Measurements from ENCODE around the gene RNF133. TPM values are rescaled to one million over a fixed set of nuclear protein-coding genes. Genes with fewer than 3 reads are reported as not detected.

Gene RNF133
- total RNA-seq, 2 donors from 2014 or later: 1.0 to 3.2 TPM

GRCh38 chr7:122674502-122674901, 24.4 kb downstream of the RNF133 start:
- no peaks in the 10 kb centered on the region for H3K4me1 ChIP-seq (replicated peaks)
- H3K27ac ChIP-seq: peak overlapping the region; percentile 55
- DNase-seq (ENCODE audit: low spot score): peak; percentile 63
- 5% methylated on average over 4 of the region's 4 CpGs for WGBS
- H3K4me3 ChIP-seq: peak overlapping the region in 1 of 2 donors; percentile 14
- TF ChIP-seq POLR2AphosphoS5 (IDR thresholded peaks at IDR 0.05): peak; percentile 40
- TF ChIP-seq POLR2A (IDR thresholded peaks at IDR 0.05): no peak
- H3K36me3 ChIP-seq: no peaks in the 10 kb centered on the region
- no peaks in the 10 kb centered on the region for H3K9me3 ChIP-seq
- intact Hi-C loops (cut with DNase I): no loop called here
- no peaks in the 10 kb centered on the region for H3K27me3 ChIP-seq (replicated peaks; ENCODE audit: insufficient read depth)

- Histone ChIP-seq H3K4me1 (replicated peaks) (no peaks in the 10 kb centered on the region), H3K9me3 (no peaks in the 10 kb centered on the region), H3K4me3 (no peak overlapping the region), H3K36me3 (no peaks in the 10 kb centered on the region), H3K27ac (peak overlapping the region; percentile 55), H3K27me3 (replicated peaks; ENCODE audit: insufficient read depth) (no peaks in the 10 kb centered on the region)
- DNase-seq (ENCODE audit: low spot score): no peak
- no peak for TF ChIP-seq POLR2AphosphoS5 (IDR thresholded peaks at IDR 0.05)
- no peak for TF ChIP-seq CTCF (IDR thresholded peaks at IDR 0.05)
- no peak for TF ChIP-seq POLR2A (IDR thresholded peaks at IDR 0.05)
- intact Hi-C loops (cut with DNase I): no loop called here
- 80% methylated on average over 21 of the region's 21 CpGs for WGBS
Measured at GRCh38 chr7:122673951-122674350, 25.0 kb downstream of the RNF133 start.

GRCh38 chr7:122672536-122672935, 26.4 kb downstream of the RNF133 start:
- intact Hi-C loops (cut with DNase I): no loop called here
- Histone ChIP-seq H3K27me3 (replicated peaks; ENCODE audit: insufficient read depth) (no peaks in the 10 kb centered on the region), H3K4me1 (replicated peaks) (no peaks in the 10 kb centered on the region), H3K9me3 (no peaks in the 10 kb centered on the region), H3K4me3 (no peak overlapping the region), H3K27ac (no peak overlapping the region), H3K36me3 (no peaks in the 10 kb centered on the region)
- TF ChIP-seq POLR2A (IDR thresholded peaks at IDR 0.05): no peak
- no peak for TF ChIP-seq CTCF (IDR thresholded peaks at IDR 0.05)
- no peak for TF ChIP-seq POLR2AphosphoS5 (IDR thresholded peaks at IDR 0.05)
- WGBS: 97% methylated on average over 8 of the region's 8 CpGs
- no peak for DNase-seq (ENCODE audit: low spot score)

GRCh38 chr7:122663733-122664132, 35.2 kb downstream of the RNF133 start:
- no peaks in the 10 kb centered on the region for H3K27me3 ChIP-seq (replicated peaks; ENCODE audit: insufficient read depth)
- intact Hi-C loops (cut with DNase I): no loop called here
- no peak overlapping the region for H3K4me3 ChIP-seq
- H3K4me1 ChIP-seq (replicated peaks): no peaks in the 10 kb centered on the region
- TF ChIP-seq POLR2A (IDR thresholded peaks at IDR 0.05) (no peak), POLR2AphosphoS5 (IDR thresholded peaks at IDR 0.05) (no peak), CTCF (IDR thresholded peaks at IDR 0.05) (no peak)
- no peaks in the 10 kb centered on the region for H3K9me3 ChIP-seq
- WGBS: 86% methylated on average over 2 of the region's 2 CpGs
- no peaks in the 10 kb centered on the region for H3K36me3 ChIP-seq
- no peak overlapping the region for H3K27ac ChIP-seq
- DNase-seq (ENCODE audit: low spot score): no peak

GRCh38 chr7:122658856-122659255, 40.1 kb downstream of the RNF133 start:
- no peak overlapping the region for H3K27ac ChIP-seq
- H3K4me3 ChIP-seq: no peak overlapping the region
- TF ChIP-seq CTCF (IDR thresholded peaks at IDR 0.05) (no peak), POLR2A (IDR thresholded peaks at IDR 0.05) (no peak), POLR2AphosphoS5 (IDR thresholded peaks at IDR 0.05) (no peak)
- H3K27me3 ChIP-seq (replicated peaks; ENCODE audit: insufficient read depth): no peaks in the 10 kb centered on the region
- no peaks in the 10 kb centered on the region for H3K36me3 ChIP-seq
- no peaks in the 10 kb centered on the region for H3K4me1 ChIP-seq (replicated peaks)
- no peak for DNase-seq (ENCODE audit: low spot score)
- H3K9me3 ChIP-seq: no peaks in the 10 kb centered on the region
- intact Hi-C loops (cut with DNase I): no loop called here
- WGBS: 92% methylated on average over 2 of the region's 2 CpGs
